K562 (cell line): Measurements from ENCODE around the gene CYP46A1. TPM values are rescaled to one million over a fixed set of nuclear protein-coding genes. Genes with fewer than 3 reads are reported as not detected.

ENCODE experiments used
- BACH1 ChIP-seq: fragments of 200-800 bp; sonication (Bioruptor generic); IDR thresholded peaks from 2 replicates; pipeline ENCODE4 v1.6.1; 2016; ENCODE audit warnings: missing genetic modification characterization, missing compliant biosample characterization
- ETS1 ChIP-seq: conservative IDR thresholded peaks from 2 replicates; pipeline ENCODE4 v1.6.1; 2011; ENCODE audit warnings: low read depth, mild to moderate bottlenecking, low read length; ENCODE audit not compliant: control insufficient read depth
- FOXK2 ChIP-seq, 2 experiments: fragments of 450-650 bp; IDR thresholded peaks in 1 of 2; conservative IDR thresholded peaks in 1 of 2; 2 replicates each; pipeline ENCODE4 v1.6.1; 2016; ENCODE audit warnings: low read depth in 2 of 2, mild to moderate bottlenecking in 1 of 2
- NFYB ChIP-seq: IDR thresholded peaks from 2 replicates; pipeline ENCODE4 v1.6.1; 2011; ENCODE audit warnings: mild to moderate bottlenecking, moderate library complexity; ENCODE audit not compliant: insufficient read length; ENCODE audit errors: extremely low read depth
- SAFB2 ChIP-seq: fragments of 200-400 bp; formaldehyde crosslinking; IDR thresholded peaks from 2 replicates; pipeline ENCODE4 v1.6.1; 2018; ENCODE audit warnings: borderline replicate concordance, low read length, low read depth, moderate library complexity; ENCODE audit not compliant: severe bottlenecking
- THRB ChIP-seq: fragments of 450-650 bp; formaldehyde crosslinking; conservative IDR thresholded peaks from 2 replicates; pipeline ENCODE4 v1.4.0; 2022; ENCODE audit warnings: mild to moderate bottlenecking, missing genetic modification characterization
- TSHZ1 ChIP-seq: fragments of 250-450 bp; sonication (Bioruptor Pico); IDR thresholded peaks from 2 replicates; pipeline ENCODE4 v1.4.0; 2020; ENCODE audit warnings: mild to moderate bottlenecking, moderate library complexity
- ZNF384 ChIP-seq: IDR thresholded peaks from 2 replicates; pipeline ENCODE4 v1.6.1; 2012; ENCODE audit warnings: low read depth, low read length, improper control_type of control experiment
- ZNF512 ChIP-seq: IDR thresholded peaks from 2 replicates; pipeline ENCODE4 v1.6.1; 2016; ENCODE audit warnings: missing genetic modification characterization, missing compliant biosample characterization
- polyA plus RNA-seq, 8 experiments: library from polyadenylated mRNA; depleted of rRNA in 4 of 8; stranded (reverse) in 5 of 8; unstranded in 3 of 8; fragments of >200 nt; fragmentation: Nextera tagmentation in 2 of 8; fragmentation: Illumina TruSeq in 1 of 8; extraction: Ambion mirVana in 2 of 8; extraction: Trizol in 1 of 8; gene quantifications; 2 replicates each; pipeline versions ENCODE4 v1.2.1 to v1.2.3, GENCODE V29; 2011 to 2014; ENCODE audit warnings: inconsistent platforms in 1 of 8, missing spikeins in 1 of 8
- total RNA-seq, 7 experiments: library from RNA; depleted of rRNA in 6 of 7; stranded (reverse); fragments of >200 nt in 6 of 7; fragmentation: Illumina TruSeq in 2 of 7; extraction: Trizol in 2 of 7; gene quantifications; 2 replicates each; pipeline versions ENCODE4 v1.2.1 to v1.2.3, GENCODE V29; 2011 to 2021; ENCODE audit warnings: low replicate concordance in 1 of 7

CYP46A1 gene
- total and polyA plus RNA-seq, 9 of the 15 experiments (the other 6 are each of a cell fraction or from before 2014, with no cell fraction given): not detected

- TF ChIP-seq ETS1 (no peak), NFYB (no peak), ZNF384 (no peak), SAFB2 (no peak), ZNF512 (no peak), BACH1 (tag) (no peak), FOXK2 (conservative IDR thresholded peaks at IDR 0.05 in 1 of 2, IDR thresholded peaks at IDR 0.05 in 1 of 2; ENCODE audit: low read depth in 2 of 2) (no peak), THRB (CRISPR knock-in tag) (no peak), TSHZ1 (CRISPR knock-in tag) (no peak)
Observed at GRCh38 chr14:99744199-99744872, 60.2 kb downstream of the CYP46A1 start (continued).
